Nephron progenitor cell (in vitro differentiated cells): Measurements from ENCODE around the gene IL27RA.
A peak's percentile ranks its signal among the peaks of the same experiment; 100 is the strongest.

ENCODE experiments used
- DNase-seq: peaks from one replicate; pipeline ENCODE4 v3.0.0; 2021
- H3K27ac Mint-ChIP-seq: 2 replicates; pipeline ENCODE4 v1.8.0; 2021; ENCODE audit warnings: mild to moderate bottlenecking, moderate library complexity, mixed read lengths
- H3K27me3 Mint-ChIP-seq: 2 replicates; pipeline ENCODE4 v1.8.0; 2021; ENCODE audit warnings: mild to moderate bottlenecking, low read depth, mixed read lengths; ENCODE audit not compliant: poor library complexity
- H3K36me3 Mint-ChIP-seq: 2 replicates; pipeline ENCODE4 v1.8.0; 2021; ENCODE audit warnings: low read depth, mixed read lengths
- H3K4me1 Mint-ChIP-seq: 2 replicates; pipeline ENCODE4 v1.8.0; 2021; ENCODE audit warnings: mixed read lengths
- H3K4me3 Mint-ChIP-seq: 2 replicates; pipeline ENCODE4 v1.8.0; 2021; ENCODE audit warnings: mild to moderate bottlenecking, moderate library complexity, mixed read lengths
- H3K9me3 Mint-ChIP-seq: 2 replicates; pipeline ENCODE4 v1.8.0; 2021; ENCODE audit warnings: mild to moderate bottlenecking, moderate library complexity, mixed read lengths
- CTCF ChIP-seq: fragments of 200-600 bp; sonication (generic); IDR thresholded peaks from 2 replicates; pipeline ENCODE4 v1.5.0; 2021; ENCODE audit warnings: antibody characterized with exemption

The IL27RA gene

GRCh38 chr19:14058182-14059092 lies 26.9 kb downstream of the IL27RA start:
- peaks cover 95% of the 10 kb centered on the region for H3K27me3 Mint-ChIP-seq
- H3K36me3 Mint-ChIP-seq: no peaks in the 10 kb centered on the region
- H3K4me1 Mint-ChIP-seq: peaks cover 18% of the 10 kb centered on the region
- no peak overlapping the region for H3K27ac Mint-ChIP-seq
- no peaks in the 10 kb centered on the region for H3K9me3 Mint-ChIP-seq
- peak overlapping the region; percentile 78 for H3K4me3 Mint-ChIP-seq
- DNase-seq: no peak
- no peak for TF ChIP-seq CTCF

- no peaks in the 10 kb centered on the region for H3K9me3 Mint-ChIP-seq
- peak; percentile 61 for TF ChIP-seq CTCF
- peak overlapping the region; percentile 36 for H3K4me3 Mint-ChIP-seq
- H3K27me3 Mint-ChIP-seq: peaks cover 91% of the 10 kb centered on the region
- DNase-seq: peak; percentile 58
- no peak overlapping the region for H3K27ac Mint-ChIP-seq
- peaks cover 18% of the 10 kb centered on the region for H3K4me1 Mint-ChIP-seq
- H3K36me3 Mint-ChIP-seq: no peaks in the 10 kb centered on the region
Measured at GRCh38 chr19:14059093-14059480, 27.5 kb downstream of the IL27RA start.

- no peak for DNase-seq
- no peaks in the 10 kb centered on the region for H3K36me3 Mint-ChIP-seq
- H3K27ac Mint-ChIP-seq: no peak overlapping the region
- no peak for TF ChIP-seq CTCF
- no peaks in the 10 kb centered on the region for H3K9me3 Mint-ChIP-seq
- peaks cover 85% of the 10 kb centered on the region for H3K27me3 Mint-ChIP-seq
- no peak overlapping the region for H3K4me3 Mint-ChIP-seq
- peaks cover 18% of the 10 kb centered on the region for H3K4me1 Mint-ChIP-seq
Measured at GRCh38 chr19:14059652-14060155, 28.1 kb downstream of the IL27RA start.

- Mint-ChIP-seq H3K4me3 (no peak overlapping the region), H3K27me3 (peaks cover 78% of the 10 kb centered on the region), H3K27ac (no peak overlapping the region), H3K36me3 (no peaks in the 10 kb centered on the region), H3K4me1 (peaks cover 18% of the 10 kb centered on the region), H3K9me3 (no peaks in the 10 kb centered on the region)
- no peak for DNase-seq
- no peak for TF ChIP-seq CTCF
Measured at GRCh38 chr19:14061081-14061749, 29.7 kb downstream of the IL27RA start.

GRCh38 chr19:14061751-14062557 lies 30.4 kb downstream of the IL27RA start, which contains the start of gene PALM3:
Gene PALM3 (minus strand): TSS chr19:14062076. CDS start chr19:14061980, 96 bp downstream.
- no peak within 1 kb of the TSS for H3K27ac Mint-ChIP-seq
- H3K36me3 Mint-ChIP-seq: no peaks in the 10 kb centered on the region
- no peak within 1 kb of the TSS for H3K4me3 Mint-ChIP-seq
- peaks cover 18% of the 10 kb centered on the region for H3K4me1 Mint-ChIP-seq
- peaks cover 76% of the 10 kb centered on the region for H3K27me3 Mint-ChIP-seq
- H3K9me3 Mint-ChIP-seq: no peaks in the 10 kb centered on the region
- no peak for TF ChIP-seq CTCF
- no peak for DNase-seq
